GM21515 (cell line): ENCODE measurements around the gene MXI1.
"Not testable (repeated sequence)": the region's sequence is repeated elsewhere in the genome, so short reads cannot be mapped to it uniquely, and the experiment has no call there.

Source experiments
- ATAC-seq: cut with Tn5 transposase; IDR thresholded peaks from one replicate; pipeline ENCODE4 v1.9.1; 2021; ENCODE audit not compliant: unreplicated experiment

MXI1 gene

DNA sequence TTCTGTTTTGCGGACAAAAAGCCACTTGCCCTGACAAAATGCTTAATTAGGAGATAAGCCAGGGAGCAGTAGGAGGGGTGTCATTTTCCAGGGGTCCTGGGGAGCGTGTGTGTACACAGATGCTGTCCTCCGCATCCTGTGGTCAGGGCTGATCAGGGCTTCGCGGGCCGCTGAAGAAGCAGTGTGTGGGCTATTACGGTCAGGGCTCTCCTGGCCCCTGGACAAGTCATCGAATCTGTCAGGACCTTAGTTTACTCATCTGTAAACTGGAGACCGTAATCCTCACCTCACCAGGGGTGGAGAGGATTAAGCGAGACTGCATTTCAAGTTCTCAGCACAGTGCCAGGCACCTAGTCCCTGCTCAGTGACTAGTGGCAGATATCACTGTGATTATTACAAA lies 26.0 kb upstream of the MXI1 start:
- ATAC-seq = no peak

DNA sequence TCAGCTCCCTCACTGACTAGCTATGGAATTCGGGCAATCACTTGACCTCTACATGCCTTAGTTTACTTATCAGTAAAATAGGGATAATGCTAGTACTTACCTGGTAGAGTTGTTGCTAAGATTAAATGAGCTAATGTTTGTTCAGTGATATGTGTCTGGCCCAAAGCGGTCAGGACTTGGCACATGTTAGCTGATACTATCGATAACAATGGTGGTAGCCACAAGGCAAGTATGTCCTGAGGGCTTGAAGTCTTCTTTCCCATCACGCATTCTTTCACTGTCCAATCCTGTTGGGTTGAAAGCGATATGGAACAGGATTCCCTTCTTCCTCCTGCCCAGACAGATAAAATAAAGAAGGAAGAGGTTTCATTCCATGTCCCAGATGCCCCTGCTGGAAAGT lies 25.5 kb upstream of the MXI1 start:
- ATAC-seq = no peak

GRCh38 chr10:110184398-110184797 lies 23.0 kb upstream of the MXI1 start:
- ATAC-seq = no peak

DNA sequence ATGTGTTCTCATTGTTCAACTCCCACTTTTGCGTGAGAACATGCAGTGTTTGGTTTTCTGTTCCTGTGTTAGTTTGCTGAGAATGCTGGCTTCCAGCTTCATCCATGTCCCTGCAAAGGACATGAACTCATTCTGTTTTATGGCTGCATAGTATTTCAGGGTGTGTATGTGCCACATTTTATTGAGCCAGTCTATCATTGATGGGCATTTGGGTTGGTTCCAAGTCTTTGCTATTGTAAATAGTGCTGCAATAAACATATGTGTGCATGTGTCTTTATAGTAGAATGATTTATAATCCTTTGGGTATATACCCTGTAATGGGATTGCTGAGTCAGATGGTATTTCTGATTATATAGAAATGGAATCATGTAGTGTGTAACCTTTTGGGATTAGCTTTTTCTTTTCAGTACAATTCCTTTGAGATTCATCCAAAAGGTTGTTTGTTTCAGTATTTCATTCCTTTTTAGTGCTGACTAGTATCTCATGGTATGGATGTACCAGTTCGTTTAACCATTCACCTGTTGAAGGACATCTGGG lies 21.7 kb upstream of the MXI1 start:
- not testable (repeated sequence) for ATAC-seq

- no peak for ATAC-seq
These were observed 17.2 kb upstream of the MXI1 start for GRCh38 chr10:110190170-110190569.

GRCh38 chr10:110192552-110192951 lies 14.9 kb upstream of the MXI1 start:
- ATAC-seq = no peak

GRCh38 chr10:110200503-110200902 lies 6.9 kb upstream of the MXI1 start:
- no peak for ATAC-seq

- not testable (repeated sequence) for ATAC-seq
These were observed 6.4 kb upstream of the MXI1 start for GRCh38 chr10:110201046-110201445.

DNA sequence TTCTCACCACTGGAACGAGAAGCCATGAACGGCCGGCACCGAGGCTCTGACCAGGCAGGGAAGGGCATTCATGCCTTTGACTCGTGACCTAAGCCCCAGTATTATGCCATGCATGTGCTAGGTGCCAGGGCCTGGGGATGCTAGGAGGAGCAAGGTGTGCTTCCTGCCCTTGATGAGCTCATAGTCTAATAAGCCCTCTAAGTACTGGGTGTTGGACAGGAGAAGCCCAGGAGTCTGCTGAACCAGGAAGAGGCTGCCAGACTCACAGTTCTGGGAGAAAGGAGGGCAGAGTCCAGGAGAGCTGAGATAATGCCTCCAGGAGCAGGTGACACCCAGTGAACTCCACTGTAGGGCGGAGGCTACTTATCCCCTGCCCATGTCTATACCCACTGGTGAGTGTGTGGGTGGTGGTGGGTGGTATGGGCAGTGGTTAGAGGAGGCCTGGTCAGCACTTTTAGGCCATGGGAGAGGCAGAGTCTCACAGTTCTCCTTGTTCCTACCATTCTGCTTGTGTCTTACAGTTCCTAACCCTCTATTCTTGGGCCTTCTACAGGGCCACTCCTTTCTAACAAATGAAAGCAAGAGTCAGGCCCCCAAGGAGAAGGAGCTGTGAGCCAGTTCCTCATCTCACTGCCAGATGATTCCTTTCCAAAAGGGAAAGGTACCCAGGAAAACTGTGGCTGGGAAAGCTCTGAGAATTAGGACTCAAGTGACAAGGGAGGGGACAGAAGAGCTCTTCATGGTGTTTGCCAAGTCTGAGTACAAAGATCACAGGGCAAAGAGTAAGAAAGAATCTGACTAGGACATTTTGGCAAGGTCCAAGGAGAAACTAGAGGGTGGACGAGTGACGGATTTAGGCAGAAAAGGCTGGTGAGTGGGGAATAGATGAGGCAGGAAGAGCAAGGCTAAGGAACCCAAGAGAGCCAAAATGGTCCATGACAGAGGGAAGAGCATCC lies 3.6 kb upstream of the MXI1 start:
- no peak for ATAC-seq

GRCh38 chr10:110205051-110205675 lies 2.2 kb upstream of the MXI1 start:
- no peak for ATAC-seq

DNA sequence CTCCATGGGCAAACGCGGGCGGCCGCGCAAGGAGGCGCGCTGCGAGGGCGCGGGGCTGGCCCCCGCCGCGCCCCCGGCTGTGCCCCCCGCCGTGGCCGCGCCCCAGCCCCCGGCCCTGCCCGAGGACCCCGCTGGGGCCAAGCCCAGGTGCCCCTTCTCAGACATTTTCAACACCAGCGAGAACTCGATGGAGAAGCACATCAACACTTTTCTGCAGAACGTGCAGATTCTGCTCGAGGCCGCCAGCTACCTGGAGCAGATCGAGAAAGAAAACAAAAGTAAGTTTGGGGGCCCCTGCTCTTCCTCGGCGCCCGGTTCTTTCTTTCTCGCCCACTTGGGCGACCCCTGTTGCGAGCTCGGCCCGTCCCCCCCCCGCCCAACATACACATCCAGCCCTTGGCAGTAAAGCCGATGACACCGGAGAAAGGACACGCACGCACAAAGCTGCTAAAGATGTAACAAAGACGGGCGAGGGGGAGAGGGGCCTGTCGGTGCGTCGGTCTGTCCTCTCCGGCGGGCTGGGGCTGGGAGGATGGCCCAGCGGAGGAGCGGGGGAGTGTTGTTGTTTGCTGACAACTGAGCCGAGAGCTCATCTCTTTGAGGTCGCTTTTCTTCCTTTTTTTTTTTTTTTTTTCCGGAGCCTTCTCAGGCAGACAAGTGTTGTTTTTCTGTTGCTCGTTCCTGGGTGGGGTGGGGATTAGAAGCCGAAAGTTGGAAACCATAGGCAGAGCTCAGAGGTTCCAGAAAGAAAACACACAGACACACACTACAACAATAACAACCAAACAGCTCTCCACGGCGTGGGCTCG lies 604 bp downstream of the MXI1 start:
- no peak for ATAC-seq

GRCh38 chr10:110208614-110209453 lies 1.4 kb downstream of the MXI1 start:
- no peak for ATAC-seq

GRCh38 chr10:110209454-110209925 lies 2.1 kb downstream of the MXI1 start:
- ATAC-seq = no peak

GRCh38 chr10:110209926-110210673 lies 2.7 kb downstream of the MXI1 start:
- ATAC-seq = no peak

GRCh38 chr10:110210674-110211464 lies 3.5 kb downstream of the MXI1 start:
- peak; percentile 73 for ATAC-seq

- ATAC-seq = no peak
These were observed 4.0 kb downstream of the MXI1 start for GRCh38 chr10:110211465-110211843.

GRCh38 chr10:110212119-110213006 lies 5.0 kb downstream of the MXI1 start:
- no peak for ATAC-seq

GRCh38 chr10:110214371-110214826 lies 7.0 kb downstream of the MXI1 start:
- ATAC-seq = no peak
